Measurements from ENCODE around the gene SEC23A. TPM values are rescaled to one million over a fixed set of nuclear protein-coding genes. Genes with fewer than 3 reads are reported as not detected.
"Not testable (repeated sequence)": the region's sequence is repeated elsewhere in the genome, so short reads cannot be mapped to it uniquely, and the experiment has no call there.

SEC23A gene
- total RNA-seq, 1 donor from 2014 or later, result 61.2 TPM

DNA sequence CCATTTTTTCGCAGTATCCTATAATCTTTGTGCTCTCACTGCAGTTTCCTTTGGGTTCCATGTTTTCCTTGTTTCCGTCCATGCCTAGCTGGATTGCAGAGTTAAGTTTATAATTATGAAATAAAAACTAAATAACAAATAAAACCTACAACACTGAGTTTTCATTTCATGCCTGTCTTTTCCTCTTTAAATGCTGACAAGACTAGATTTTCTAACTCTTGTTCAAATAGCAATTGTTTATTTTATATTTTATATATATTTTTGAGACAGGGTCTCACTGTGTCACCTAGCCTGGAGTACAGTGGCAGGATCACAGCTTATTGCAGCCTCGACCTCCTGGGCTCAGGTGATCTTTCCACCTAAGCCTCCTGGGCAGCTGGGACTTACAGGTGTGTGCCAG lies 5.8 kb upstream of the SEC23A start:
- no peak overlapping the region for H3K27ac Mint-ChIP-seq
- peaks cover 25% of the 10 kb centered on the region for H3K4me1 Mint-ChIP-seq (ENCODE audit: low read depth)
- H3K27me3 Mint-ChIP-seq (ENCODE audit: insufficient read depth), result no peaks in the 10 kb centered on the region
- no peaks in the 10 kb centered on the region for H3K36me3 Mint-ChIP-seq (ENCODE audit: low read depth)
- no peak overlapping the region for H3K4me3 Mint-ChIP-seq
- intact Hi-C loops (cut with micrococcal nuclease), result no loop called here
- no peaks in the 10 kb centered on the region for H3K9me3 Mint-ChIP-seq
- no peak for DNase-seq (ENCODE audit: low spot score)

DNA sequence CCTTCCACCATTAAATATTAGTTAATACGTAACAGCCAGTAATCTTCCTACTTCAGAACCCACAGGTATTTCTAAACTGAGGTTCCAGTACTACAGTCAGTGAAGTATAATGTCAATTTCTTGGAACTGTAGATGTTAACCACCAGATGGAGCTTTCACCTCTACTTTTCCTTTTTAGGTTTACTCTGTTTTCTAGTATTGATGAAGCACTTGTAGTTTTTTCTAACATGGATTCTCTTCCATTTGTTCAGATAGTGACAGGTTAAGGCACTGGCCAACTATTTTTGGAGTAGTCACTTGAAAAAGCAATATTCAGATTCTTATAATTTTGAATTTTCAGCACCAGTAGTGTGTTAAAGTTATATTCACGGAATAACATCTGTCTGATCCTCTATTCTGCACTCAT lies 4.6 kb upstream of the SEC23A start:
- peaks cover 28% of the 10 kb centered on the region for H3K4me1 Mint-ChIP-seq (ENCODE audit: low read depth)
- H3K36me3 Mint-ChIP-seq (ENCODE audit: low read depth), result peaks cover 1% of the 10 kb centered on the region
- intact Hi-C loops (cut with micrococcal nuclease), result loop anchor here (1.0 kb wide), 3 partner anchors 63 to 319 kb away; partner anchors contain the start of gene TRAPPC6B
- H3K9me3 Mint-ChIP-seq, result no peaks in the 10 kb centered on the region
- H3K27me3 Mint-ChIP-seq (ENCODE audit: insufficient read depth), result no peaks in the 10 kb centered on the region
- H3K4me3 Mint-ChIP-seq, result peak overlapping the region; percentile 45
- no peak overlapping the region for H3K27ac Mint-ChIP-seq
- DNase-seq (ENCODE audit: low spot score), result no peak

DNA sequence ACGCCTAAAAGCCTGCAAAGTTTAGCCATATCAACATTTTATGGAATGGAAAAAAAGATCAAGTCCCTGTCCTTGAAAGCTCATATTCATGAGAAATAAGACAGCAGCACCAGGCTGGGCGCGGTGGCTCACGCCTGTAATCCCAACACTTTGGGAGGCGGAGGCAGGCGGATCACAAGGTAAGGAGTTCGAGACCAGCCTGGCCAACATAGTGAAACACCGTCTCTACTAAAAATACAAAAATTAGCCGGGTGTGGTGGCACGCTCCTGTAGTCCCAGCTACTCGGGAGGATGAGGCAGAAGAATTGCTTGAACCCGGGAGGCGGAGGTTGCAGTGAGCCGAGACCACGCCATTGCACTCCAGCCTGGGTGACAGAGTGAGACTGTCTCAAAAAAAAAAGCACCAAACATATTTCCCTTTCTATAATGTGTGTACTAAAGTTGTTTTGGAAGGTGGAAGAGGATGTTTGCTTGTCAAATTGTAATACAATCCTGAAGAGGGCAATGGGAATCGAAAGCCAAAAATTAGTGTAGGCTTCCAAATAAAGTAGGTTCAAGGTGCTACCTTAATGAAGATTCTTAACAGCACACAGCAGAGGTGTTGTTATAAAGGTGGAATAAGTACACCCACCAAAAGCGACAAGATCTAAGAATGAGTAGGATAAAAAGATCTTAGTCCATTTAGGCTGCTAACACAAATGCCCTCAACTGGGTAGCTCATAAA lies 1.2 kb upstream of the SEC23A start:
- H3K27ac Mint-ChIP-seq, result peak overlapping the region; percentile 96
- H3K36me3 Mint-ChIP-seq (ENCODE audit: low read depth); H3K9me3 Mint-ChIP-seq; intact Hi-C loops (cut with micrococcal nuclease); H3K27me3 Mint-ChIP-seq (ENCODE audit: insufficient read depth); DNase-seq (ENCODE audit: low spot score): not testable (repeated sequence)
- peak overlapping the region; percentile 98 for H3K4me3 Mint-ChIP-seq
- peaks cover 55% of the 10 kb centered on the region for H3K4me1 Mint-ChIP-seq (ENCODE audit: low read depth)

DNA sequence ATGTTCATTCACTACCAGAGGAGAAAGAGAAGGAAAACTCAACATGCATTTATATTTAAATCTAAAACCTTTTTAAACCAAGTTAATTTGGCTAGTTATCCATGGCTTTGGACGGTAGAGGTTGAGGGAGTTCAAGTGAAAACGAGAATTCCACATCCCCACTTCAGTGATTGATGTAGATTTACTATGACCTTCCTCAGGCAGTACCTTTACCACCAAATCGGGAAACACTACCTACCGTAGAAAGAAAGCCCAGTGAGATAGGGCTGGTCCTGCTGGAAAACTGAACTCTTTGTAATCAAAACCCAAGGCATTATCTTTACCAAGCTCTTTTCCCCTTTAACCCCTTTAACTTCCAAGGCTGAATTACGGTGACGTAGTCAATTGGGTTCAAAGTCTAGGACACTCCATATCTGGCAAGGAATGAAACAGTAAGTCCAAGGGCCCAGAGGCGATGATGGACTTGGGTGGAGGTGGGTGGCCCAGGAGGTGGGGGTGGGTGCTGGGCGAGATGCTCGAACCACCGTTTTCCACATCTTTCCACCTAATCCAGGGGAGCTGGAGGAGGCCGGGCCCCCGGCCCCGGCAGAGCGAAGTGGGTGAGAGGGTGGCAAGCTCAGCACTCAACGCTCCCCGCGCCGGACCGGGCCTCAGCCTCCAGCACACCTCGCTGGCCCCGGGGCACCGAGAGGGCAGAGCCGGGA lies 618 bp downstream of the SEC23A start:
- peak overlapping the region; percentile 98 for H3K4me3 Mint-ChIP-seq
- H3K36me3 Mint-ChIP-seq (ENCODE audit: low read depth), result peaks cover 10% of the 10 kb centered on the region
- peak; percentile 4 for DNase-seq (ENCODE audit: low spot score)
- peak overlapping the region; percentile 91 for H3K27ac Mint-ChIP-seq
- peaks cover 56% of the 10 kb centered on the region for H3K4me1 Mint-ChIP-seq (ENCODE audit: low read depth)
- no peaks in the 10 kb centered on the region for H3K9me3 Mint-ChIP-seq
- intact Hi-C loops (cut with micrococcal nuclease), result loop anchor here (2.0 kb wide), 1 partner anchor 126 kb away; no protein-coding TSS in a partner anchor
- H3K27me3 Mint-ChIP-seq (ENCODE audit: insufficient read depth), result no peaks in the 10 kb centered on the region

DNA sequence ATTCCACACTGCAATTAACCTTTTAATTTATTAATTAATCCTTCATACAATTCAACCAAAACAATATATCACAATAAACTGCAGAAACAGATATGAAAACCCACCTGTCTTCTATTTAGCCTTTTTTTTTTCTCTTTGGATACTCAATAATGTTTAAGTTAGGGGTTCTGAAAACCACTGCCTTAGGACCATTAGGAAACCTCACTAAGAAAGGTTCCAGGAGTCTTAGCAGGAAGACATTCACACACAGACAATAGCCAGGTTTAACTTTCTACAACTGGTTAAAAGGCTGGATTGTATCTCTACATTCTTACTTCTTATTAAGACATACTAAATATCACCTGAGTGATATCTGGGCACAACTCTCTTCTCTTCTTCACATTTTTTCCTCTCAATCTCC lies 3.3 kb downstream of the SEC23A start:
- H3K4me3 Mint-ChIP-seq, result peak overlapping the region; percentile 16
- no peaks in the 10 kb centered on the region for H3K9me3 Mint-ChIP-seq
- DNase-seq (ENCODE audit: low spot score), result no peak
- peaks cover 16% of the 10 kb centered on the region for H3K36me3 Mint-ChIP-seq (ENCODE audit: low read depth)
- intact Hi-C loops (cut with micrococcal nuclease), result no loop called here
- H3K27ac Mint-ChIP-seq, result no peak overlapping the region
- peaks cover 58% of the 10 kb centered on the region for H3K4me1 Mint-ChIP-seq (ENCODE audit: low read depth)
- no peaks in the 10 kb centered on the region for H3K27me3 Mint-ChIP-seq (ENCODE audit: insufficient read depth)

DNA sequence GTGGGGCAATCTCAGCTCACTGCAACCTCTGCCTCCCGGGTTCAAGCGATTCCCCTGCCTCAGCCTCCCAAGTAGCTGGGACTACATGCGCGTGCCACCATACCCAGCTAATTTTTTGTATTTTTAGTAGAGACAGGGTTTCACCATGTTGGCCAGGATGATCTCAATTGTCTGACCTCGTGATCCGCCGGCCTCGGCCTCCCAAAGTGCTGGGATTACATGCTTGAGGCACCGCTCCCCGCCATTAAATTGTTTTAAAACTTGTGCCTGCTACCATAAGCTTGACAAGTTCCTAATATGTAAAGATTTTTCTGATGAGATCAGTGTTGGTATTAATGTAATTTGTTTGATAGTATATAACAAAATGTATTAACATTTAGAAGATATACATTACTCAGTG lies 3.8 kb downstream of the SEC23A start:
- peaks cover 21% of the 10 kb centered on the region for H3K36me3 Mint-ChIP-seq (ENCODE audit: low read depth)
- H3K27ac Mint-ChIP-seq; H3K27me3 Mint-ChIP-seq (ENCODE audit: insufficient read depth); H3K9me3 Mint-ChIP-seq; intact Hi-C loops (cut with micrococcal nuclease); H3K4me3 Mint-ChIP-seq; DNase-seq (ENCODE audit: low spot score): not testable (repeated sequence)
- H3K4me1 Mint-ChIP-seq (ENCODE audit: low read depth), result peaks cover 58% of the 10 kb centered on the region

- H3K27me3 Mint-ChIP-seq (ENCODE audit: insufficient read depth), result no peaks in the 10 kb centered on the region
- DNase-seq (ENCODE audit: low spot score), result no peak
- no peaks in the 10 kb centered on the region for H3K9me3 Mint-ChIP-seq
- peaks cover 17% of the 10 kb centered on the region for H3K36me3 Mint-ChIP-seq (ENCODE audit: low read depth)
- peaks cover 50% of the 10 kb centered on the region for H3K4me1 Mint-ChIP-seq (ENCODE audit: low read depth)
- H3K27ac Mint-ChIP-seq, result peak overlapping the region; percentile 83
- intact Hi-C loops (cut with micrococcal nuclease), result loop anchor here (2.0 kb wide), 1 partner anchor 18 kb away; the partner anchor contains the start of gene GEMIN2
- H3K4me3 Mint-ChIP-seq, result no peak overlapping the region
Observed at GRCh38 chr14:39097159-39097558, 5.9 kb downstream of the SEC23A start.

DNA sequence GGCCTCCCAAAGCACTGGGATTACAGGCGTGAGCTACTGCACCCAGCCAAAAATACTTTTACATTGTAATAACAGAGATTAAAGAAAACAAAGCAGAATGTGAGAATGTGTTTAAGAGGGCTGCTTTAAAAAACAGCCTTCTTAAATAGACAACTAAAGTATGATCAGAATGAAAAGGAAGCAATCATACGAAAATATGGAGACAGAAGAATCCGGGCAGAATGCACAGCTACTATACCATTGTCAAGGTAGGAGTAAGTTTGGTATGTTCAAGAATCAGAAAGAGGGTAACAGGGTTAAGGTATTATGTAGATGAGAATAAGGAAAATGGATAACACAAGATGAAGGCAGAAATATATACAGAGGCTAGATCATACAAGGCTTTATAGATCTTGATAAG lies 8.5 kb downstream of the SEC23A start:
- peaks cover 33% of the 10 kb centered on the region for H3K36me3 Mint-ChIP-seq (ENCODE audit: low read depth)
- H3K4me1 Mint-ChIP-seq (ENCODE audit: low read depth), result peaks cover 37% of the 10 kb centered on the region
- no peak overlapping the region for H3K4me3 Mint-ChIP-seq
- peak overlapping the region; percentile 71 for H3K27ac Mint-ChIP-seq
- H3K27me3 Mint-ChIP-seq (ENCODE audit: insufficient read depth), result no peaks in the 10 kb centered on the region
- H3K9me3 Mint-ChIP-seq, result no peaks in the 10 kb centered on the region
- intact Hi-C loops (cut with micrococcal nuclease), result no loop called here
- no peak for DNase-seq (ENCODE audit: low spot score)

DNA sequence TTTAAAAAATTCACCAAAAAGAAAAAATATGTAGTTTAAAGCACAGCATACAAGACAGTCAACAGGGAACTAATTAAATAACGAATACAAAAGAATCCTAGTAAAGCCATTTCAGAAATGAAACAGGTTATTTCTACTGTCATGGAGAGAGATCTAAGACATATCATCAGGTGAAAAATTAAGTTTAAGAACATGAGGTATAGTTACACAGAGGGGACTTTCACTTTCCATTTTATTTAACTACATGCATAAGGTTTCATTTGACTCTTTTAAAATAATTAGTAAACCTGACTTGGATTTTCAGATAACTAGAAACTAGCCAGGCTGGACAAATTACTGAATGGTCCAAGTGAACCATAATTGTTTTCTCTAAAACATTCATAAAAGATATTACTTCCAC lies 11.3 kb downstream of the SEC23A start:
- no peaks in the 10 kb centered on the region for H3K9me3 Mint-ChIP-seq
- peaks cover 20% of the 10 kb centered on the region for H3K4me1 Mint-ChIP-seq (ENCODE audit: low read depth)
- no peak overlapping the region for H3K4me3 Mint-ChIP-seq
- peak overlapping the region; percentile 31 for H3K27ac Mint-ChIP-seq
- peaks cover 43% of the 10 kb centered on the region for H3K36me3 Mint-ChIP-seq (ENCODE audit: low read depth)
- intact Hi-C loops (cut with micrococcal nuclease), result no loop called here
- H3K27me3 Mint-ChIP-seq (ENCODE audit: insufficient read depth), result no peaks in the 10 kb centered on the region
- DNase-seq (ENCODE audit: low spot score), result no peak

DNA sequence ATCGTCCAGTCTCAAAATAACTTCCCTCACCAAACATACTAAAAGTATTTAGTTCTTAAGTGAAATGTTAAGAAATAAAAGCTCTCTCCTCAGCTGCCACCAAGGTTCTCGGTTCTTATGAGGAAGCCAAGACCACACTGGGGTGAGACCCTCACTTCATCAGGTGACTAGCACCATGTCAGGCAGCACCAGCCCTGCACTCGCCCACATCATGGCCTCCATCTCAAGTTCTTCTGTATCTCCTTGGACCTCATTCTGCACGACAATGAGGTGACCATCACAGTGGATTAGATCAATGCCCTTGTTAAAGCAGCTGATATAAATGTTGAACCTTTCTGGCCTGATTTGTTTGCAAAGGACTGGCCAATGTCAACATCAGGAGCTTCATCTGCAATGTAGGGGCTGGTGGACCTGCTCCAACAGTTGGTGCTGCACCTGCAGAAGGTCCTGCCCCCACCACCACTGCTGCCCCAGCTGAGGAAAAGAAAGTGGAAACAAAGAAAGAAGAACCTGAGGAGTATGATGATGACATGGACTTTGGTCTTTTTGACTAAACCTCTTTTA lies 12.4 kb downstream of the SEC23A start:
- H3K27me3 Mint-ChIP-seq (ENCODE audit: insufficient read depth), result no peaks in the 10 kb centered on the region
- no peak overlapping the region for H3K27ac Mint-ChIP-seq
- H3K4me3 Mint-ChIP-seq, result no peak overlapping the region
- peaks cover 50% of the 10 kb centered on the region for H3K36me3 Mint-ChIP-seq (ENCODE audit: low read depth)
- H3K4me1 Mint-ChIP-seq (ENCODE audit: low read depth), result peaks cover 20% of the 10 kb centered on the region
- no peak for DNase-seq (ENCODE audit: low spot score)
- intact Hi-C loops (cut with micrococcal nuclease), result no loop called here
- no peaks in the 10 kb centered on the region for H3K9me3 Mint-ChIP-seq

DNA sequence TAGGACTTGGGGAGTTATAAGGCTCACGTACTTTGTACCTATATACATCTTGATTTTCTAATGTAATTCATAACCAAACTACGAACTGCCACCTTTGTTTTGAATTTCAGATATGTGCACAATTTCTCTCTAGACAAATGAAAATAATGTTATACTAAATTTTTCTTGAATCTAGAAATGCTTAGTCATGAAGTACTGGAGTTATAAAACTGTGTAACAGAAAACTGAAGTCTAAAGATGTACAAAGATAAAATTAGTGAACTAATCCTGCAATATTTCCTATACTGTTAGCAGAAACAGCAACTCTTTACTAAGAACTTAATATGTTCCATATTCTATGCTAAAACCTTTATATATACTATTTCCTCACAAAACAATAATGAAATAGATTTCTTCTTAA lies 15.5 kb downstream of the SEC23A start:
- H3K27ac Mint-ChIP-seq, result no peak overlapping the region
- no peaks in the 10 kb centered on the region for H3K27me3 Mint-ChIP-seq (ENCODE audit: insufficient read depth)

GRCh38 chr14:39085933-39086332 lies 17.1 kb downstream of the SEC23A start:
- no peaks in the 10 kb centered on the region for H3K27me3 Mint-ChIP-seq (ENCODE audit: insufficient read depth)
- intact Hi-C loops (cut with micrococcal nuclease), result no loop called here
- no peaks in the 10 kb centered on the region for H3K9me3 Mint-ChIP-seq
- H3K36me3 Mint-ChIP-seq (ENCODE audit: low read depth), result peaks cover 58% of the 10 kb centered on the region
- no peak overlapping the region for H3K4me3 Mint-ChIP-seq
- H3K4me1 Mint-ChIP-seq (ENCODE audit: low read depth), result no peaks in the 10 kb centered on the region
- H3K27ac Mint-ChIP-seq, result no peak overlapping the region
- no peak for DNase-seq (ENCODE audit: low spot score)

More for the DNA sequence above, 15.5 kb downstream of the SEC23A start:
- Mint-ChIP-seq H3K4me3 (no peak overlapping the region), H3K4me1 (ENCODE audit: low read depth) (peaks cover 11% of the 10 kb centered on the region), H3K36me3 (ENCODE audit: low read depth) (peaks cover 63% of the 10 kb centered on the region), H3K9me3 (no peaks in the 10 kb centered on the region)
- intact Hi-C loops (cut with micrococcal nuclease), result no loop called here
- no peak for DNase-seq (ENCODE audit: low spot score)

- H3K4me3 Mint-ChIP-seq, result no peak overlapping the region
- H3K4me1 Mint-ChIP-seq (ENCODE audit: low read depth), result peaks cover 3% of the 10 kb centered on the region
- no peak overlapping the region for H3K27ac Mint-ChIP-seq
- intact Hi-C loops (cut with micrococcal nuclease), result no loop called here
- H3K36me3 Mint-ChIP-seq (ENCODE audit: low read depth), result peaks cover 53% of the 10 kb centered on the region
- DNase-seq (ENCODE audit: low spot score), result no peak
- no peaks in the 10 kb centered on the region for H3K27me3 Mint-ChIP-seq (ENCODE audit: insufficient read depth)
- H3K9me3 Mint-ChIP-seq, result no peaks in the 10 kb centered on the region
Observed at GRCh38 chr14:39083127-39083526, 19.9 kb downstream of the SEC23A start.
